Measurements from ENCODE around the gene DEXI.

Gene DEXI

DNA sequence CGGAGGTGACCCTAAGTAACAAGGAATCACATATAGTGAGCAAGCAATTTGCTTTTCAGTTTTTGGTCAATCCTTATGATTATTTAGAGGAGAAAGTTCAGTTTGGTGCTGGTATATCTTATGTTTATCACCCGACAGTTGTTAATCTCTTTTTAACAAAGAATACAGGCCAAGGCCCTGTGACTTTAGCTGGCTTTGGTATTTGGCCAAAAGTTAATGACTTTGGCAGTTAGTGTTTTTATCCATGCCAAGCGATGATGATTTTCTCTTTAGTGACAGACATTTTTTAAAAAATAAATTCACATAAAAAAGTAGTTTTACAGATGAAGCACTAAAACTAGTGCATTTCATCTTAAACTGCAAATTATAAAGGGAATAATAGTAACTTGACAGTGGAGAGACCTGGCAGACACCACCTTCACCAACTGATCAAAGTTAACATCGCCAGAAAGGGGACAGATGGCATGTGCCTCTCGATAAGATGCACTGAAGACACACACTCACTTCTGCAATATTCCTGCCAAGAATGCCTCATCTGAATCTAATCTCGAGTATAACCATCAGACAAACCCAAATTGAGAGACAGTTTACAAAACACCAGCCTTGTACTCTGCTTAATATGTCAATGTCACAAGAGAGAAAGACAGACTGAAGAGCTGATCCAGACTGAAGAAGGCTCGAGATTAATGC lies 6.9 kb downstream of the DEXI start:
- H3K27ac ChIP-seq: no peak overlapping the region
- TF ChIP-seq, protein P1, sequence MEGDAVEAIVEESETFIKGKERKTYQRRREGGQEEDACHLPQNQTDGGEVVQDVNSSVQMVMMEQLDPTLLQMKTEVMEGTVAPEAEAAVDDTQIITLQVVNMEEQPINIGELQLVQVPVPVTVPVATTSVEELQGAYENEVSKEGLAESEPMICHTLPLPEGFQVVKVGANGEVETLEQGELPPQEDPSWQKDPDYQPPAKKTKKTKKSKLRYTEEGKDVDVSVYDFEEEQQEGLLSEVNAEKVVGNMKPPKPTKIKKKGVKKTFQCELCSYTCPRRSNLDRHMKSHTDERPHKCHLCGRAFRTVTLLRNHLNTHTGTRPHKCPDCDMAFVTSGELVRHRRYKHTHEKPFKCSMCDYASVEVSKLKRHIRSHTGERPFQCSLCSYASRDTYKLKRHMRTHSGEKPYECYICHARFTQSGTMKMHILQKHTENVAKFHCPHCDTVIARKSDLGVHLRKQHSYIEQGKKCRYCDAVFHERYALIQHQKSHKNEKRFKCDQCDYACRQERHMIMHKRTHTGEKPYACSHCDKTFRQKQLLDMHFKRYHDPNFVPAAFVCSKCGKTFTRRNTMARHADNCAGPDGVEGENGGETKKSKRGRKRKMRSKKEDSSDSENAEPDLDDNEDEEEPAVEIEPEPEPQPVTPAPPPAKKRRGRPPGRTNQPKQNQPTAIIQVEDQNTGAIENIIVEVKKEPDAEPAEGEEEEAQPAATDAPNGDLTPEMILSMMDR (conservative IDR thresholded peaks at IDR 0.05): no peak
- no peak for TF ChIP-seq ZFX (IDR thresholded peaks at IDR 0.05)

DNA sequence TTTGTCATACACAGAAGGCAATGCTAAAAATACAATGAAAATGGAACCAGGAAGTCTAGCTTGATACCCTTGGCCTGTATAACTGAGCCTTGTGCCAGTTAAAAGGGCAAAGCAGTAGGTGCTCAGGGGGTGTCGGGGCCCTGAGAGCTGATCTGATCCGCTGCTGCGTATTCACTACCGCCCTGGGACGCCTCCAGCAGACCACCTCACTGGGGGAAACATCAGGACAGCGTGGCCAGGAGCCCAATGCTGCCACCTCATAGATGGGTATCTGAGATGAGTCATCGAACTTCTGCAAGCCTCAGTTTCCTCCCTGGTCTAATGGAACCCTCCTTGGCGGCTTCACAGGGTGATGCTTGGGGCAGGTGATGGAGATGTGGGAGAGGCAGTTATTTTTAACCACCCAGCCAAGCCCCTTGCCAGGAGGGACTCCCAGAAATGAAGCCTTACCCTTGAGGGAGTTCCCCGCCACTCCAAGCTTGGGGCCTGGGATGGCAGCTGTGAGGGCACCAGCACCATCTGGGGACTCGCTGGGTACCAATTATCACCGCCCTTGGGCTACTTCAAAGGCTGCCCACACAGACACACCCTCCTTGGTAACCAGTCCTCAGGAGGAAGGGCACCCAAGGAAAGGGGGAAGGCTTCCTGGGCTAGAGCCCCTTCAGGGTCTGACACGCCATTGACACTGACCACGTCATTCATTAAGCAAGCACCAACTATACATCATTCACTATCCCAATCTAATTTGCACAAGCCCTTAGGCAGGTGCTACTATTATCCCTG lies 7.8 kb downstream of the DEXI start:
- no peak overlapping the region for H3K27ac ChIP-seq
- TF ChIP-seq, protein P1 (conservative IDR thresholded peaks at IDR 0.05): no peak
- TF ChIP-seq ZFX (IDR thresholded peaks at IDR 0.05): no peak

GRCh38 chr16:10933865-10934264 lies 8.4 kb downstream of the DEXI start:
- H3K27ac ChIP-seq: no peak overlapping the region
- TF ChIP-seq ZFX (IDR thresholded peaks at IDR 0.05): no peak
- TF ChIP-seq, protein P1 (conservative IDR thresholded peaks at IDR 0.05): no peak

DNA sequence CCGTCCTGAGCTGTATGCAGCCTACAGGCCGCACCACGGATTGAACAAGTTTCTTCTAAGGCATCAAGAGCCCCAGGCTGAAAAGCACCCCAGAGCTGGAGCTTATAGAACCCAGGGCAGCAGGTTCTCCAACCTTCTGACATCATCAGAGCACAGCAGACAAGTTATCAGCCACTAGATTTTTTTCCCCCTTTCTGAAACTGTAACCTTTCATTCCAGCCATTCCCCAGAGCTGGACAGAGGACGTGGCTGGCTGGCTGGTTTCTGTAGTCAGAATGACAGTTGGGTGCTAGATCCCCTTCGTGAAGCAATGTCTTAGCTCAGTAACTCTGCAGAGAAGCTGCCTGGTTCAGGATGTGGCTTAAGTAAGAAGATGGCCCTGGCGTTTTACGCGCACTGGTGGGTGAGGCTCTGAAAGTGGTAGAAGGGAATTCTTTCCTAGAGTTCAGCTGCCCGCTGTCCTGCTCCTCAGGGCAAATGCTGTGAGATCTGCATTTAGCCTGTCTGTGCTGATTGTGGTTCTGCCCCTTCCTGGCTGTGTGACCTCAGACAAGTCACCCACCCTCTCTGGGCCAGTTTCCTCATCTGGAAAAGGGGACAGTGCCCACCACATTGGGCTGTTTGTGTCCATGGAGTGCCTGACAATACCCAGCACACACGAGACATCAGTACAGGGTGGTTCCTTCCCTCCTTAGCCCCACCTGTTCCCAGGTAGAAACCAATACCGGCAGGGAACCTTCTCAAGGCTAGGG lies 9.1 kb downstream of the DEXI start:
- H3K27ac ChIP-seq: no peak overlapping the region
- no peak for TF ChIP-seq ZFX (IDR thresholded peaks at IDR 0.05)
- TF ChIP-seq, protein P1 (conservative IDR thresholded peaks at IDR 0.05): no peak

DNA sequence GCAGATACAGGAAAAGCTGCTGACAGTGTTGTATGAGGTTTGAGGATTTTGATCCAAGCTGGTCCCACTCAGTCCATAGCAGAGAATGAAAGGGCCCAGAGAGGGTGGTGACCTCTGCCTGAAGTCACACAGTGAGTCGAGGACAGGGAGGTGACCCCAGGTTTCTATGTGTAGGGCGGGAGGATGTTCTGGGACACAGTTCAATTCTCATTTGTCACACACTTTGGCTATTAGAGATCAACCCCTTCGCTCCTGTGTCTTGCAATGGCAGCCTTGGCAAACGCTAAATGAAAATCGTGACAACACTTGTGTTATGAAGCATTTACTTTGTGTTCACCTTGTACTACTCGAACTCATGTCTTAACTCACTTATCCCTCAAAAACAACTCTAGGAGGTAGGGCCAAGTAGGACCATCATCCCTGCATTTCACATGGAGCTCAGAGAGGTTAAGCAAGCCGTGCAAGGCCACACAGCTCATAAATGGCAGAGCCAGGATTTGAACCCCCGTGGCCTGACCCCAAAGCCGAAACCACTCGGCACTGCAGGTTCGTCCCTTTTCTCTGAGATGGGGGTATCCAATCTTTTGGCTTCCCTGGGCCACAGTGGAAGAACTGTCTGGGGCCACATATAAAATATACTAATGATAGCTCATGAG lies 10.2 kb downstream of the DEXI start:
- H3K27ac ChIP-seq: no peak overlapping the region
- no peak for TF ChIP-seq ZFX (IDR thresholded peaks at IDR 0.05)
- TF ChIP-seq, protein P1 (conservative IDR thresholded peaks at IDR 0.05): no peak

DNA sequence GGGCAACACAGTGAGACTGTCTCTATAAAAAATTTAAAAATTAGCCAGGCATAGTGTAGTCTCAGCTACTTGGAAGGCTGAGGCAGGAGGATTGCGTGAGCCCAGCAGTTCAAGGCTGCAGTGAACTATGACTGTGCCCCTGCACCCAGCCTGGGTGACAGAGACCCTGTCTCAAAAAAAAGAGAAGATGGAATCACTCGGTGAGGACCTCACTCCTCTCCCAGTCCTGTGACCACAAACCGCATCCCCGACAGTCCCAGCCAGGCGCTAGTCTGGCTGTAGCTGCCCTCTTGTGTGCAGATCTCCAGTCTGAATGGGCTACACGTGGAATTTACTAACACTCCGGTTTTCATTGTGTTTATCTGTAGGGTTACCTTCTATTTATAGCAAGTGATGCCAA lies 11.1 kb downstream of the DEXI start:
- TF ChIP-seq, protein P1 (conservative IDR thresholded peaks at IDR 0.05): no peak
- no peak for TF ChIP-seq ZFX (IDR thresholded peaks at IDR 0.05)
- no peak overlapping the region for H3K27ac ChIP-seq
